Ramos (cell line): Measurements from ENCODE around the gene TTC31.

Experiments used
- in situ Hi-C: fragments of 300-500 bp; cut with MboI; formaldehyde crosslinking; loops from one replicate; pipeline ENCODE4 v1.14.3; 2022; ENCODE audit warnings: low sequenced_read_pairs; ENCODE audit not compliant: unreplicated experiment

The TTC31 gene

DNA sequence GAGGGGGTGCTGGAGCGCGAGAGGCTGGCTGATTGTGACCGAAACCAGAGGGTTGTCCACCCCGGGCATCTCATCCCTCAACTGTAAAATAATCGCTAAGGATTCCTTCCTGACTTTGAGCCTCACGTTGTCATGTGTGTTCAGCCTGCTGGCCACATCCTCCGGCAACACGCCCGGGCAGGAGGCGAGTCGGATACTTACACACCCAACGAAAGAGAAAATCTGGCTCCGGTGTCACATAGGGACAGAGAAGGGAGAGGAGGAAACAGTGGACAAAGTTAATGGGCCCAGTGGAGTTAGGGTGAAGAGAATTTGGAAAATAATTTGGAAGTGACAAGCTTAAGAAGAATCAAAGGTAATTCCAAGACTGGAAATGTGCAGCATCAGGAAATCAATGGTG is 33.8 kb downstream of the TTC31 start:
- in situ Hi-C loops, result no loop called here

GRCh38 chr2:74522516-74522915 is 39.6 kb downstream of the TTC31 start:
- in situ Hi-C loops, result no loop called here

DNA sequence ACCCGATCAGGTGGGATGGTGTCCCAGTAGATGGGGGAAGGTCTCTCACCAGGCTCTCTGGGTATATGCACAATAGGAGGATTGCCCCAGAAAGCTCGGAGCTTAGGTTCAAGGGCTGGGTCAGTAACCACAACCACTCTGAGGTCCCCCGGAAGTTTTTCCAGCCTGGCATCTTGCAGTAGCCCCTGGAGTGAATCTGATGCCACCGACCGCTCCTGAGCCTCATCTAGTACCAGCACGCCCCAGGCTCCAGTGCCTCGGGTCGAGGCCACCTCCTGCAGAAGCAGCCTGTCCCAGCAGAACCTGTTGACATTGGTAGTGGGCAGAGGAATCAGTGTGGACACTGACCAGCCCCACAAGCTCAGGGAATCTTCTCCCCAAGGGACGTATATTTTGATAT is 41.1 kb downstream of the TTC31 start:
- in situ Hi-C loops, result no loop called here

DNA sequence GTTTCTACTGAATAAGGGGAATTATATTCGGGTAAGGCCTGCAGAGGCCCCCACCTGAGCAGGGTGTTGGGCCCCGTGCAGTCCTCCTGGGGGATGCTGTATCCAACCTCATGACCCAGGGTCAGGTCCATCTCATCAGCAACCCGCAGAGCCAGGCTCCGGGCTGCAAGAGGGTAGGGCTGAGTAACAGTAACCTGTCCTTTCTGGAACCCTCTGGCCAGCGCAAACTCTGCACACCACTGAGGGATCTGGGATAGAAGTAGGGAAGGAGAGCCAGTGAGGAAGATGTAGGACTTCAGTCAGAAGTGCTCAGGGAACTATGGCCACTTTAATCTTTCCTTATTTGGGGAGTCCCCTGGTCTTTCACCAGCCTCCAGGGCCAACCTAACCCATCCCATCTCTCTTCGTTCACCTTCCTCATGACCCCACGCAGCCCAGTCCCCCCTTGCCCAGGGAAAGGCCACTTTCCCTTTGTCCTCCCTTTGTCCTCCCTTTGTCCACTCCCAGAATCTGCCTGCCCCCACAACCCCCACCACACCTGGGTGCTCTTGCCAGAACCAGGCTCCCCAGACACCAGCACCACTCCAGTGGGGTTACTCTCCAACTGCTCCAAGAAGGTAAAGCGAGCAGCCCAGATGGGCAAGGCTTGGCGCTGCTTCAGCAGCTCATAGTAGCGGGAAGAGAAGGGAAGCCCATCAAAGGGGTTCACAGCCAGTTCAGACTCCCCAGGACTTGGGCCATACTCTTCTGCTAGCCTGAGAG is 42.3 kb downstream of the TTC31 start:
- in situ Hi-C loops, result no loop called here

GRCh38 chr2:74525717-74526648 is 43.1 kb downstream of the TTC31 start, which contains the start of gene DQX1:
TSS of gene DQX1 (minus strand) at chr2:74526231. CDS start at chr2:74525729, 502 bp downstream.
- in situ Hi-C loops, result no loop called here

- in situ Hi-C loops, result no loop called here
These were observed 43.9 kb downstream of the TTC31 start for GRCh38 chr2:74526649-74527230.

- in situ Hi-C loops, result no loop called here
These were observed 44.9 kb downstream of the TTC31 start for GRCh38 chr2:74527741-74528140.

GRCh38 chr2:74528600-74529356 is 45.9 kb downstream of the TTC31 start:
- in situ Hi-C loops, result no loop called here

- in situ Hi-C loops, result no loop called here
These were observed 46.7 kb downstream of the TTC31 start, which contains the start of the genes AUP1 and HTRA2 for GRCh38 chr2:74529357-74530238. TSS of gene AUP1 (minus strand) at chr2:74529706. CDS start at chr2:74529629, 77 bp downstream. TSS of gene HTRA2 (plus strand) at chr2:74529933. CDS start at chr2:74530007, 74 bp downstream.

- in situ Hi-C loops, result no loop called here
These were observed 47.6 kb downstream of the TTC31 start for GRCh38 chr2:74530239-74531187.

GRCh38 chr2:74531666-74532065 is 48.8 kb downstream of the TTC31 start:
- in situ Hi-C loops, result no loop called here

GRCh38 chr2:74532222-74532621 is 49.3 kb downstream of the TTC31 start:
- in situ Hi-C loops, result no loop called here

DNA sequence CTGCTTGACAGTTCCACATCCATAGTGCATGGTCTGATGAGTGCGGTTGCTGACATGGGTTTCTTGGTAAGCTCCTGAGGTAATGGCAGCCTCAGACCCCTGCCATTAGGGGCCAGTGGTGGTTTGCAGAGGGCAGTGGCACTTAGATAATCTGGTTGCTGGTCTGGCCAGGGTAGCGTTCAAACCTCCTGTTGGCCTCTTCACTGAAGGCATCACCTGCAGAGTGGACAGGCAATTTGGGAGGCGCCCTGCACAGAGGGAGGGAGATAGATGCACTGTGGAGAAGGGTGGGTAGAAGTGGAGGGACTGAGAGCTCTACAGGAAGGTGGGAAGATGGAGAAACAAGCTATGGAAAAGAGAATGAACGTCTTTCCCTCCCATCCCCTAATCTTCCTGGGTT is 50.6 kb downstream of the TTC31 start:
- in situ Hi-C loops, result no loop called here

DNA sequence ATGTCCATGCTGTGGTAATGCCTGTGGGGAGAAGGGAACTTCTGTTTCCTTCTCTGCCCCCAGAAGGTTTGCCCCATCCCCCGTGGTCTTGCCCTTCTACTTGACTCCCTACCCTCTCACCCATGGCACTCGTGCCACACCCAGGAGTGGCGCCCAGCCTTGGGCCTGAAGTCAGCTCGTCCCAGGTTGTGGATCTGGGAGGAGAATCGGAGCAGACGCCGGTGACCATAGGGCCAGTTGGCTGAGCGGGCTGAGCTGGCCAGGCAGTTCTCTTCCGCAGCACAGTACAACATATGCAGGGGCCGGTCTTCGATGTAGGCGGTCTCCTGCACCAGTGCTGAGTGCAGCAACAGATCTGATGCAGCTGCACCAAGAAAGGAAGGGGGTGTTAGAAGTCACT is 51.5 kb downstream of the TTC31 start:
- in situ Hi-C loops, result no loop called here

- in situ Hi-C loops, result no loop called here
These were observed 52.6 kb downstream of the TTC31 start for GRCh38 chr2:74535440-74535965.

GRCh38 chr2:74536166-74536950 is 53.5 kb downstream of the TTC31 start:
- in situ Hi-C loops, result no loop called here

GRCh38 chr2:74537140-74537539 is 54.3 kb downstream of the TTC31 start:
- in situ Hi-C loops, result no loop called here
